GM23338 (cell line): ENCODE results near the gene TBPL2. TPM values are rescaled to one million over a fixed set of nuclear protein-coding genes. Genes with fewer than 3 reads are reported as not detected.

Experiments
- ATAC-seq: fragments of 200-7000 bp; cut with Tn5 transposase; 3 replicates; pipeline ENCODE4 v1.9.1; 2020
- DNase-seq: peaks from one replicate; pipeline ENCODE4 v3.0.0-alpha.2; 2015; ENCODE audit warnings: low spot score
- H2AFZ ChIP-seq: fragments of 200-600 bp; sonication (generic); 2 replicates; pipeline ENCODE4 v1.8.0; 2016; ENCODE audit warnings: antibody characterized with exemption, mild to moderate bottlenecking, moderate library complexity
- H3F3A ChIP-seq: fragments of 200-600 bp; sonication (generic); replicated peaks from 2 replicates; pipeline ENCODE4 v1.8.0; 2017; ENCODE audit warnings: antibody characterized with exemption, mixed run types, low read depth
- H3K27ac ChIP-seq: fragments of 200-600 bp; sonication (generic); 2 replicates; pipeline ENCODE4 v1.6.1; 2016; ENCODE audit warnings: low read depth
- H3K27me3 ChIP-seq: fragments of 200-600 bp; sonication (generic); 2 replicates; pipeline ENCODE4 v1.8.0; 2016; ENCODE audit warnings: mild to moderate bottlenecking, mixed run types, moderate library complexity; ENCODE audit not compliant: insufficient read depth
- H3K36me3 ChIP-seq: fragments of 200-600 bp; sonication (generic); 2 replicates; pipeline ENCODE4 v1.8.0; 2016; ENCODE audit warnings: mild to moderate bottlenecking; ENCODE audit not compliant: insufficient read depth
- H3K4me1 ChIP-seq: fragments of 200-600 bp; sonication (generic); 2 replicates; pipeline ENCODE4 v1.8.0; 2016; ENCODE audit warnings: mild to moderate bottlenecking, moderate library complexity; ENCODE audit not compliant: insufficient read depth
- H3K4me2 ChIP-seq: fragments of 200-600 bp; sonication (generic); 2 replicates; pipeline ENCODE4 v1.7.1; 2017; ENCODE audit warnings: mixed run types
- H3K4me3 ChIP-seq: fragments of 200-600 bp; sonication (generic); 2 replicates; pipeline ENCODE4 v1.6.1; 2016; ENCODE audit warnings: mixed run types
- H3K79me2 ChIP-seq: fragments of 200-600 bp; sonication (generic); replicated peaks from 2 replicates; pipeline ENCODE4 v1.8.0; 2017; ENCODE audit warnings: mild to moderate bottlenecking; ENCODE audit not compliant: insufficient read depth
- H3K9me2 ChIP-seq: fragments of 200-600 bp; sonication (generic); 2 replicates; pipeline ENCODE4 v1.8.0; 2017; ENCODE audit not compliant: insufficient read depth
- H4K20me1 ChIP-seq: fragments of 200-600 bp; sonication (generic); replicated peaks from 2 replicates; pipeline ENCODE4 v1.8.0; 2017; ENCODE audit warnings: mild to moderate bottlenecking; ENCODE audit not compliant: insufficient read depth
- H3K27ac Mint-ChIP-seq: 2 replicates; pipeline ENCODE4 v1.8.0; 2020; ENCODE audit warnings: inconsistent platforms, mild to moderate bottlenecking, moderate library complexity, mixed read lengths
- H3K27me3 Mint-ChIP-seq: 3 replicates; pipeline ENCODE4 v1.8.0; 2022; ENCODE audit warnings: low read depth, mild to moderate bottlenecking, moderate library complexity, mixed read lengths, inconsistent platforms; ENCODE audit not compliant: insufficient read depth, poor library complexity
- H3K36me3 Mint-ChIP-seq: 3 replicates; pipeline ENCODE4 v1.8.0; 2021; ENCODE audit warnings: low read depth, mild to moderate bottlenecking, inconsistent platforms, moderate library complexity, mixed read lengths
- H3K4me1 Mint-ChIP-seq: 3 replicates; pipeline ENCODE4 v1.8.0; 2020; ENCODE audit warnings: mild to moderate bottlenecking, inconsistent platforms, mixed read lengths
- H3K4me3 Mint-ChIP-seq: 3 replicates; pipeline ENCODE4 v1.8.0; 2021; ENCODE audit warnings: moderate library complexity, mild to moderate bottlenecking, inconsistent platforms, mixed read lengths
- H3K9me3 Mint-ChIP-seq: 3 replicates; pipeline ENCODE4 v1.8.0; 2020; ENCODE audit warnings: moderate library complexity, mild to moderate bottlenecking, inconsistent platforms, mixed read lengths
- CREB1 ChIP-seq: fragments of 250-450 bp; sonication (Bioruptor Pico); IDR thresholded peaks from 2 replicates; pipeline ENCODE4 v1.5.0; 2020; ENCODE audit warnings: low read depth, mild to moderate bottlenecking, moderate library complexity
- EZH2 ChIP-seq: fragments of 200-600 bp; sonication (generic); IDR thresholded peaks from one replicate; pipeline ENCODE4 v1.8.0; 2017; ENCODE audit warnings: antibody characterized with exemption, mild to moderate bottlenecking, low read depth; ENCODE audit not compliant: unreplicated experiment
- EZH2phosphoT487 ChIP-seq: fragments of 200-600 bp; sonication (generic); IDR thresholded peaks from one replicate; pipeline ENCODE4 v1.8.1; 2018; ENCODE audit warnings: antibody characterized with exemption; ENCODE audit not compliant: unreplicated experiment
- JUNB ChIP-seq: IDR thresholded peaks from one replicate; pipeline ENCODE4 v1.6.1; 2016; ENCODE audit warnings: antibody characterized with exemption; ENCODE audit not compliant: unreplicated experiment
- NANOG ChIP-seq: IDR thresholded peaks from 2 replicates; pipeline ENCODE4 v1.6.1; 2016; ENCODE audit warnings: antibody characterized with exemption, borderline replicate concordance
- POLR2AphosphoS5 ChIP-seq: IDR thresholded peaks from 2 replicates; pipeline ENCODE4 v1.6.1; 2016; ENCODE audit warnings: antibody characterized with exemption, low read depth
- STAT1 ChIP-seq: IDR thresholded peaks from one replicate; pipeline ENCODE4 v1.6.1; 2016; ENCODE audit warnings: antibody characterized with exemption; ENCODE audit not compliant: unreplicated experiment
- ZNF114 ChIP-seq: fragments of 250-450 bp; sonication (Bioruptor Pico); IDR thresholded peaks from 2 replicates; pipeline ENCODE4 v1.5.0; 2020; ENCODE audit warnings: mild to moderate bottlenecking, moderate library complexity
- ZNF331 ChIP-seq: fragments of 250-450 bp; sonication (Bioruptor Pico); IDR thresholded peaks from 2 replicates; pipeline ENCODE4 v1.5.0; 2020; ENCODE audit warnings: low read depth, mild to moderate bottlenecking, moderate library complexity
- polyA plus RNA-seq: library from polyadenylated mRNA; unstranded; fragments of >200 nt; fragmentation: Nextera tagmentation; extraction: Ambion mirVana; gene quantifications from 2 replicates; pipeline ENCODE4 v1.2.1, GENCODE V29; 2016
- total RNA-seq: library from RNA; depleted of rRNA; stranded (reverse); fragments of >200 nt; shearing (Covaris generic); gene quantifications from 2 replicates; pipeline ENCODE4 v1.2.3, GENCODE V29; 2014
- TF ChIP-seq, protein P1 (sequence below): fragments of 250-450 bp; sonication (Bioruptor Pico); IDR thresholded peaks from 2 replicates; pipeline ENCODE4 v1.5.0; 2020; ENCODE audit warnings: mild to moderate bottlenecking, moderate library complexity
- TF ChIP-seq, protein P2 (sequence below), 2 experiments: fragments of 200-600 bp in 1 of 2; sonication (generic) in 1 of 2; conservative IDR thresholded peaks; 2 replicates each; pipeline versions ENCODE4 v1.5.1 to v1.6.1; 2016 to 2017; ENCODE audit warnings: antibody characterized with exemption in 2 of 2, low read depth in 2 of 2, mild to moderate bottlenecking in 2 of 2, moderate library complexity in 1 of 2
- TF ChIP-seq, protein P3 (sequence below): IDR thresholded peaks from one replicate; pipeline ENCODE4 v1.6.1; 2018; ENCODE audit warnings: antibody characterized with exemption; ENCODE audit not compliant: unreplicated experiment
- TF ChIP-seq, protein P4 (sequence below): IDR thresholded peaks from 2 replicates; pipeline ENCODE4 v1.6.1; 2016; ENCODE audit warnings: antibody characterized with exemption

Gene TBPL2
- total and polyA plus RNA-seq, 2 experiments from 2014 or later: 0.24 TPM; not detected in 1

DNA sequence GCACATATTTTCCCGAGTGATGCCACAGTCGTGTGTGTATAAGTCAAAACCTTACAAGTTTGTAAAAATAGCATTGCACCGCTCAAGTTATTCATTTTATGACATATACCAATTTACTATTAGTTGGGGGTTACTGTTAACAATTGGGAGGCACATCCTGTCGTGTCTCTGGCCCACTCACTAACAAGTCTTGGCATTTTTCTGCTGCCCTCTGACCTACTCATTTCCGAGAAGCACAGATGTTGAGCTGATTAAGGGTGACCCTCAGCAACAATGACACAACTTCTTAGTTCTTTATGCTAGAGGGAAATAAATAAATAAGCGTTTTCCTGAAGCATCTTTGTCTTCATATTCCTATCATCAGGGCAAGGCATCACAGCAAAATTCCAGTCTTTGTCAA, 22.0 kb downstream of the TBPL2 start (continued):
- TF ChIP-seq JUNB: no peak

DNA sequence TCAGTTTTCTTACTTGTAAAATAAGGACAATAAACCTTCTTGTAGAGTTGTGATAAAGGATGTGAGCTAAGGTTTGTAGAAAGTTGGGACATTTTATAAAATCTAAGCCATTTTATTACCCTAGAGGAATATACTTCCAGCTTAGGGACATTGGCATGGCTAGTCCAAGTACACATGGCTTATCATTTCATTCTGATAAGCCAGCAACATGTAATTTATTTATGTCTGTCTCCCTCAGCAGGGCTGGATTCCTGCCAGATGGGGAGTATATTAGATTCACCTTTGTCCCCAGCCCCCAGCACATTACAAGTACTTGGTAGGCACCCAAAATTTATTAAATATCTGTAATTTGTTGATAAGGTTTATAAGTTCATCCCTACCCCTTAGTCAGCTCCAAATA, 22.5 kb downstream of the TBPL2 start:
- Mint-ChIP-seq H3K4me3 (no peak overlapping the region), H3K9me3 (no peaks in the 10 kb centered on the region), H3K27me3 (no peaks in the 10 kb centered on the region), H3K27ac (no peak overlapping the region), H3K4me1 (no peaks in the 10 kb centered on the region), H3K36me3 (no peaks in the 10 kb centered on the region)
- H3F3A ChIP-seq: no peaks in the 10 kb centered on the region
- H3K4me3 ChIP-seq: no peak overlapping the region
- TF ChIP-seq ZNF114 (CRISPR knock-in tag): no peak
- TF ChIP-seq, protein P1, sequence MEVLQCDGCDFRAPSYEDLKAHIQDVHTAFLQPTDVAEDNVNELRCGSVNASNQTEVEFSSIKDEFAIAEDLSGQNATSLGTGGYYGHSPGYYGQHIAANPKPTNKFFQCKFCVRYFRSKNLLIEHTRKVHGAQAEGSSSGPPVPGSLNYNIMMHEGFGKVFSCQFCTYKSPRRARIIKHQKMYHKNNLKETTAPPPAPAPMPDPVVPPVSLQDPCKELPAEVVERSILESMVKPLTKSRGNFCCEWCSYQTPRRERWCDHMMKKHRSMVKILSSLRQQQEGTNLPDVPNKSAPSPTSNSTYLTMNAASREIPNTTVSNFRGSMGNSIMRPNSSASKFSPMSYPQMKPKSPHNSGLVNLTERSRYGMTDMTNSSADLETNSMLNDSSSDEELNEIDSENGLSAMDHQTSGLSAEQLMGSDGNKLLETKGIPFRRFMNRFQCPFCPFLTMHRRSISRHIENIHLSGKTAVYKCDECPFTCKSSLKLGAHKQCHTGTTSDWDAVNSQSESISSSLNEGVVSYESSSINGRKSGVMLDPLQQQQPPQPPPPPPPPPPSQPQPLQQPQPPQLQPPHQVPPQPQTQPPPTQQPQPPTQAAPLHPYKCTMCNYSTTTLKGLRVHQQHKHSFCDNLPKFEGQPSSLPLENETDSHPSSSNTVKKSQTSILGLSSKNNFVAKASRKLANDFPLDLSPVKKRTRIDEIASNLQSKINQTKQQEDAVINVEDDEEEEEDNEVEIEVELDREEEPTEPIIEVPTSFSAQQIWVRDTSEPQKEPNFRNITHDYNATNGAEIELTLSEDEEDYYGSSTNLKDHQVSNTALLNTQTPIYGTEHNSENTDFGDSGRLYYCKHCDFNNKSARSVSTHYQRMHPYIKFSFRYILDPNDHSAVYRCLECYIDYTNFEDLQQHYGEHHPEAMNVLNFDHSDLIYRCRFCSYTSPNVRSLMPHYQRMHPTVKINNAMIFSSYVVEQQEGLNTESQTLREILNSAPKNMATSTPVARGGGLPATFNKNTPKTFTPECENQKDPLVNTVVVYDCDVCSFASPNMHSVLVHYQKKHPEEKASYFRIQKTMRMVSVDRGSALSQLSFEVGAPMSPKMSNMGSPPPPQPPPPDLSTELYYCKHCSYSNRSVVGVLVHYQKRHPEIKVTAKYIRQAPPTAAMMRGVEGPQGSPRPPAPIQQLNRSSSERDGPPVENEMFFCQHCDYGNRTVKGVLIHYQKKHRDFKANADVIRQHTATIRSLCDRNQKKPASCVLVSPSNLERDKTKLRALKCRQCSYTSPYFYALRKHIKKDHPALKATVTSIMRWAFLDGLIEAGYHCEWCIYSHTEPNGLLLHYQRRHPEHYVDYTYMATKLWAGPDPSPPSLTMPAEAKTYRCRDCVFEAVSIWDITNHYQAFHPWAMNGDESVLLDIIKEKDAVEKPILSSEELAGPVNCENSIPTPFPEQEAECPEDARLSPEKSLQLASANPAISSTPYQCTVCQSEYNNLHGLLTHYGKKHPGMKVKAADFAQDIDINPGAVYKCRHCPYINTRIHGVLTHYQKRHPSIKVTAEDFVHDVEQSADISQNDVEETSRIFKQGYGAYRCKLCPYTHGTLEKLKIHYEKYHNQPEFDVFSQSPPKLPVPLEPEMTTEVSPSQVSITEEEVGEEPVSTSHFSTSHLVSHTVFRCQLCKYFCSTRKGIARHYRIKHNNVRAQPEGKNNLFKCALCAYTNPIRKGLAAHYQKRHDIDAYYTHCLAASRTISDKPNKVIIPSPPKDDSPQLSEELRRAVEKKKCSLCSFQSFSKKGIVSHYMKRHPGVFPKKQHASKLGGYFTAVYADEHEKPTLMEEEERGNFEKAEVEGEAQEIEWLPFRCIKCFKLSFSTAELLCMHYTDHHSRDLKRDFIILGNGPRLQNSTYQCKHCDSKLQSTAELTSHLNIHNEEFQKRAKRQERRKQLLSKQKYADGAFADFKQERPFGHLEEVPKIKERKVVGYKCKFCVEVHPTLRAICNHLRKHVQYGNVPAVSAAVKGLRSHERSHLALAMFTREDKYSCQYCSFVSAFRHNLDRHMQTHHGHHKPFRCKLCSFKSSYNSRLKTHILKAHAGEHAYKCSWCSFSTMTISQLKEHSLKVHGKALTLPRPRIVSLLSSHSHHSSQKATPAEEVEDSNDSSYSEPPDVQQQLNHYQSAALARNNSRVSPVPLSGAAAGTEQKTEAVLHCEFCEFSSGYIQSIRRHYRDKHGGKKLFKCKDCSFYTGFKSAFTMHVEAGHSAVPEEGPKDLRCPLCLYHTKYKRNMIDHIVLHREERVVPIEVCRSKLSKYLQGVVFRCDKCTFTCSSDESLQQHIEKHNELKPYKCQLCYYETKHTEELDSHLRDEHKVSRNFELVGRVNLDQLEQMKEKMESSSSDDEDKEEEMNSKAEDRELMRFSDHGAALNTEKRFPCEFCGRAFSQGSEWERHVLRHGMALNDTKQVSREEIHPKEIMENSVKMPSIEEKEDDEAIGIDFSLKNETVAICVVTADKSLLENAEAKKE (CRISPR knock-in tag): no peak
- no peak for TF ChIP-seq EZH2
- TF ChIP-seq STAT1: no peak
- no peak for TF ChIP-seq CREB1 (CRISPR knock-in tag)
- no peak for TF ChIP-seq ZNF331
- TF ChIP-seq, protein P2, sequence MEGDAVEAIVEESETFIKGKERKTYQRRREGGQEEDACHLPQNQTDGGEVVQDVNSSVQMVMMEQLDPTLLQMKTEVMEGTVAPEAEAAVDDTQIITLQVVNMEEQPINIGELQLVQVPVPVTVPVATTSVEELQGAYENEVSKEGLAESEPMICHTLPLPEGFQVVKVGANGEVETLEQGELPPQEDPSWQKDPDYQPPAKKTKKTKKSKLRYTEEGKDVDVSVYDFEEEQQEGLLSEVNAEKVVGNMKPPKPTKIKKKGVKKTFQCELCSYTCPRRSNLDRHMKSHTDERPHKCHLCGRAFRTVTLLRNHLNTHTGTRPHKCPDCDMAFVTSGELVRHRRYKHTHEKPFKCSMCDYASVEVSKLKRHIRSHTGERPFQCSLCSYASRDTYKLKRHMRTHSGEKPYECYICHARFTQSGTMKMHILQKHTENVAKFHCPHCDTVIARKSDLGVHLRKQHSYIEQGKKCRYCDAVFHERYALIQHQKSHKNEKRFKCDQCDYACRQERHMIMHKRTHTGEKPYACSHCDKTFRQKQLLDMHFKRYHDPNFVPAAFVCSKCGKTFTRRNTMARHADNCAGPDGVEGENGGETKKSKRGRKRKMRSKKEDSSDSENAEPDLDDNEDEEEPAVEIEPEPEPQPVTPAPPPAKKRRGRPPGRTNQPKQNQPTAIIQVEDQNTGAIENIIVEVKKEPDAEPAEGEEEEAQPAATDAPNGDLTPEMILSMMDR (conservative IDR thresholded peaks at IDR 0.05; ENCODE audit: low read depth in 2 of 2): no peak
- TF ChIP-seq, protein P3, sequence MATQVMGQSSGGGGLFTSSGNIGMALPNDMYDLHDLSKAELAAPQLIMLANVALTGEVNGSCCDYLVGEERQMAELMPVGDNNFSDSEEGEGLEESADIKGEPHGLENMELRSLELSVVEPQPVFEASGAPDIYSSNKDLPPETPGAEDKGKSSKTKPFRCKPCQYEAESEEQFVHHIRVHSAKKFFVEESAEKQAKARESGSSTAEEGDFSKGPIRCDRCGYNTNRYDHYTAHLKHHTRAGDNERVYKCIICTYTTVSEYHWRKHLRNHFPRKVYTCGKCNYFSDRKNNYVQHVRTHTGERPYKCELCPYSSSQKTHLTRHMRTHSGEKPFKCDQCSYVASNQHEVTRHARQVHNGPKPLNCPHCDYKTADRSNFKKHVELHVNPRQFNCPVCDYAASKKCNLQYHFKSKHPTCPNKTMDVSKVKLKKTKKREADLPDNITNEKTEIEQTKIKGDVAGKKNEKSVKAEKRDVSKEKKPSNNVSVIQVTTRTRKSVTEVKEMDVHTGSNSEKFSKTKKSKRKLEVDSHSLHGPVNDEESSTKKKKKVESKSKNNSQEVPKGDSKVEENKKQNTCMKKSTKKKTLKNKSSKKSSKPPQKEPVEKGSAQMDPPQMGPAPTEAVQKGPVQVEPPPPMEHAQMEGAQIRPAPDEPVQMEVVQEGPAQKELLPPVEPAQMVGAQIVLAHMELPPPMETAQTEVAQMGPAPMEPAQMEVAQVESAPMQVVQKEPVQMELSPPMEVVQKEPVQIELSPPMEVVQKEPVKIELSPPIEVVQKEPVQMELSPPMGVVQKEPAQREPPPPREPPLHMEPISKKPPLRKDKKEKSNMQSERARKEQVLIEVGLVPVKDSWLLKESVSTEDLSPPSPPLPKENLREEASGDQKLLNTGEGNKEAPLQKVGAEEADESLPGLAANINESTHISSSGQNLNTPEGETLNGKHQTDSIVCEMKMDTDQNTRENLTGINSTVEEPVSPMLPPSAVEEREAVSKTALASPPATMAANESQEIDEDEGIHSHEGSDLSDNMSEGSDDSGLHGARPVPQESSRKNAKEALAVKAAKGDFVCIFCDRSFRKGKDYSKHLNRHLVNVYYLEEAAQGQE: no peak
- no peak for TF ChIP-seq POLR2AphosphoS5
- TF ChIP-seq, protein P4, sequence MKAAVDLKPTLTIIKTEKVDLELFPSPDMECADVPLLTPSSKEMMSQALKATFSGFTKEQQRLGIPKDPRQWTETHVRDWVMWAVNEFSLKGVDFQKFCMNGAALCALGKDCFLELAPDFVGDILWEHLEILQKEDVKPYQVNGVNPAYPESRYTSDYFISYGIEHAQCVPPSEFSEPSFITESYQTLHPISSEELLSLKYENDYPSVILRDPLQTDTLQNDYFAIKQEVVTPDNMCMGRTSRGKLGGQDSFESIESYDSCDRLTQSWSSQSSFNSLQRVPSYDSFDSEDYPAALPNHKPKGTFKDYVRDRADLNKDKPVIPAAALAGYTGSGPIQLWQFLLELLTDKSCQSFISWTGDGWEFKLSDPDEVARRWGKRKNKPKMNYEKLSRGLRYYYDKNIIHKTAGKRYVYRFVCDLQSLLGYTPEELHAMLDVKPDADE: no peak
- no peak for TF ChIP-seq NANOG
- TF ChIP-seq EZH2phosphoT487: no peak
- TF ChIP-seq JUNB: no peak
- H3K36me3 ChIP-seq: no peaks in the 10 kb centered on the region
- no peaks in the 10 kb centered on the region for H3K79me2 ChIP-seq
- no peak overlapping the region for H2AFZ ChIP-seq
- no peaks in the 10 kb centered on the region for H3K4me1 ChIP-seq
- no peak overlapping the region for H3K27ac ChIP-seq
- H4K20me1 ChIP-seq: no peaks in the 10 kb centered on the region
- no peaks in the 10 kb centered on the region for H3K27me3 ChIP-seq
- H3K9me2 ChIP-seq: no peaks in the 10 kb centered on the region
- no peak for DNase-seq
- no peak for ATAC-seq
- H3K4me2 ChIP-seq: no peak overlapping the region
